Skeletal muscle tissue (tissue), 4 donors: ENCODE results near the gene UNC13A. TPM values are rescaled to one million over a fixed set of nuclear protein-coding genes. Genes with fewer than 3 reads are reported as not detected.

Experiments used
- H3K27ac ChIP-seq: one replicate; pipeline ENCODE4 v1.7.0; 2013; ENCODE audit warnings: mild to moderate bottlenecking, low read depth, low read length, inconsistent platforms
- H3K27me3 ChIP-seq, 3 donors: one replicate each; pipeline ENCODE4 v1.7.0; 2013; ENCODE audit warnings: low read length in 3 of 3; ENCODE audit not compliant: control insufficient read depth in 3 of 3, insufficient read depth in 3 of 3
- H3K36me3 ChIP-seq, 3 donors: one replicate each; pipeline ENCODE4 v1.7.0; 2013; ENCODE audit warnings: low read length in 3 of 3; ENCODE audit not compliant: control insufficient read depth in 3 of 3, insufficient read depth in 3 of 3
- H3K4me1 ChIP-seq, 3 donors: one replicate each; pipeline ENCODE4 v1.7.0; 2013; ENCODE audit warnings: low read length in 3 of 3, mild to moderate bottlenecking in 3 of 3; ENCODE audit not compliant: control insufficient read depth in 3 of 3, insufficient read depth in 3 of 3
- H3K4me3 ChIP-seq, 3 donors: one replicate each; pipeline ENCODE4 v1.7.0; 2013; ENCODE audit warnings: low read length in 3 of 3
- H3K9ac ChIP-seq, 3 donors: one replicate each; pipeline ENCODE4 v1.7.0; 2013; ENCODE audit warnings: low read length in 3 of 3, mild to moderate bottlenecking in 3 of 3, moderate library complexity in 2 of 3, low read depth in 1 of 3
- H3K9me3 ChIP-seq, 3 donors: one replicate each; pipeline ENCODE4 v1.7.0; 2013; ENCODE audit warnings: low read length in 3 of 3; ENCODE audit not compliant: control insufficient read depth in 3 of 3
- total RNA-seq: library from RNA; depleted of rRNA; stranded (reverse); fragments of >200 nt; gene quantifications from one replicate; pipeline ENCODE4 v1.2.3, GENCODE V29; 2014
- donor health status: Osteomylitis.

The UNC13A gene
- total RNA-seq, 1 donor from 2014 or later: not detected

DNA sequence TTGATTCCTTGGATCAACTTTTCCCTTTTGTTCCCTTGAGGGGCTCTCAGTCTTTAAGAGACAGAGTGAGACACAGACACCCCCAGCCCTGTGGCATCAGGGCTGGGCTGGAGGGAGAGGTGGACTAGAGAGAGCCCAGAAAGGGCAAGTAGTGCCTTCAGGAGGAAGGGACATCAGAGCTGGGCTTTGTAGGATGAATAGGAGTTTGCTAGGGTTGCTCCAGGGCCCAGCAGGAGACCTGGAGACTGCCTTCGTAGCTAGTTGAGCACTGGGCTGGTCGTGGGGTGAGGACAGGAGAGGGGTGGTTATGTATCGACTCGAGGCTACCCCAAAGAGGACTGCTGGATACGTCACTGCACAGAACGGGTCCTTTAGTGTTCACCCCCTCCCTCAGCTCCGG is 36.5 kb upstream of the UNC13A start:
- Histone ChIP-seq H3K36me3 (peaks cover 32 to 40% (median 39%) of the 10 kb centered on the region in 3 donors), H3K27me3 (no peaks in the 10 kb centered on the region), H3K9ac (no peak overlapping the region), H3K27ac (no peak overlapping the region), H3K4me3 (no peak overlapping the region), H3K9me3 (no peaks in the 10 kb centered on the region), H3K4me1 (peaks cover 24 to 26% (median 24%) of the 10 kb centered on the region in 3 donors)

DNA sequence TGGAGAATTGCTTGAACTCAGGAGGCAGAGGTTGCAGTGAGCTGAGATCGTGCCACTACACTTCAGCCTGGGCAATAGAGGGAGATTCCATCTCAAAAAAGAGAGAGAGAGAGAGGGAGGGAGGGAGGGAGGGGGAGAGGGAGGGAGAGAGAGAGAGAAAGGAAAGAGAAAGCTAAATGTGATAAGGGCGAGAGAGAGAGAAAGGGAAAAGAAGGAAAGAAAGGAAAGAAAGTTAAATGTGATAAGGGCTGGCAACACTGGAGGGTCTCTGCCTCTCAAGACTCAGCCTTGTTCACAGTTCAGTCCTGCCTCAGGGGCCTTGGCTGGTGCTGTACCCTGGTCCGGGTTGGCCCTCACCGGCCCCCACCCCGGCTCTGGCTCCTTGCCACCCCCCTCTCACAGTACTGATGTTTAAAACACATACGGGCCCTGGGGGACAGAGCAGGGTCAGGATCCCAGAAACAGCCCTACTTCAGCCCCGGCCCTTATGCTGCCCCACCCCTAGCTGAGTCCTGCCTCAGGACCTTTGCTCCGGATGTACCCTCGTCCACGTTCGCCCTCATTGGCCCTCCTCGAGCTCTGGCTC is 34.6 kb upstream of the UNC13A start:
- Histone ChIP-seq H3K27me3 (no peaks in the 10 kb centered on the region), H3K27ac (no peak overlapping the region), H3K36me3 (peaks cover 26 to 33% (median 27%) of the 10 kb centered on the region in 3 donors), H3K4me3 (no peak overlapping the region), H3K4me1 (peaks cover 24 to 31% (median 28%) of the 10 kb centered on the region in 3 donors), H3K9me3 (no peaks in the 10 kb centered on the region), H3K9ac (no peak overlapping the region)

DNA sequence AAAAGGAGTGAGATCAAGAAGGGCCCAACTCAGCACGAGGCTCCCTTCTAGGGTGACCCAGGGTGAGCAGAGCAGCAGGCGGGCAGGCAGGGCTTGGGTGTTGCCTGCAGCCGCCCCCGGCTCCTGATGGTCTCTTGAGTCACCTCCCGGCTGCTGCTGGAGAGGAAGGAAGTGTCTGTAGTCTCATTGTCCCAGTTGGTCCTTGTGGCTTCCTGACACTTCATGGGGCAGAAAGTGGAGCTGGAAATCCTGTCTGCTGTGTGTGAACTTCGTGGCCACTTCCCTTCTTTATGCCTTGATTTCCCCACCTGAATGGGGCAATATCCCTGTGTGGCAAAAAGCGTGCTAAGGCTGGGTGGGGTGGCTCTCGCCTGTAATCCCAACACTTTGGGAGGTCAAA is 33.7 kb upstream of the UNC13A start:
- peak overlapping the region in 1 of 3 donors; percentile 22 for H3K4me3 ChIP-seq
- H3K9ac ChIP-seq: peak overlapping the region in 1 of 3 donors; percentile 40
- H3K27me3 ChIP-seq: no peaks in the 10 kb centered on the region
- peaks cover 24 to 33% (median 28%) of the 10 kb centered on the region in 3 donors for H3K4me1 ChIP-seq
- no peak overlapping the region for H3K27ac ChIP-seq
- H3K9me3 ChIP-seq: no peaks in the 10 kb centered on the region
- H3K36me3 ChIP-seq: peaks cover 21 to 29% (median 26%) of the 10 kb centered on the region in 3 donors

DNA sequence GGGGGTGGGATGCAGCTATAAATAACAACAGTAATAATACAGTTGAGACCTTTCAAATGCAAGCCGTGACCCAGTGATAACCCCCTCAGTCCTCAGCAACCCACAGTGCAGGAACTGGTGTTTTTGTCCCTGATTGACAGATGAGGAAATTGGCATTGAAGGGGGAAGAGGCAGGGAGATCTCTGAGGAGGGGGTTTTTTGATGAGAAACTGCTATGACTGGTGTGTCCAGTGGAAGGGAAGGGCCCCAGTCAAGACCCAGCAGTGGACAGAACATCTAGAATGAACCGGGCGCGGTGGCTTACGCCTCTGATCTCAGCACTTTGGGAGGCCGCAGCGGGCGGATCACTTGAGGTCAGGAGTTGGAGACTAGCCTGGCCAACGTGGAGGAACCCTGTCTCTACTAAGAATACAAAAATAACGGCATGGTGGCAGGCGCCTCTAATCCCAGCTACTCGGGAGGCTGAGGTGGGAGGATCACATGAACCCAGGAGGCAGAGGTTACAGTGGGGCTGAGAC is 33.0 kb upstream of the UNC13A start:
- Histone ChIP-seq H3K4me1 (peaks cover 24 to 33% (median 28%) of the 10 kb centered on the region in 3 donors), H3K27me3 (no peaks in the 10 kb centered on the region), H3K36me3 (peaks cover 19 to 29% (median 26%) of the 10 kb centered on the region in 3 donors), H3K27ac (no peak overlapping the region), H3K4me3 (peak overlapping the region; percentile 43 to 88 (median 85)), H3K9me3 (no peaks in the 10 kb centered on the region), H3K9ac (peak overlapping the region in 2 of 3 donors; percentile 78 to 83)

DNA sequence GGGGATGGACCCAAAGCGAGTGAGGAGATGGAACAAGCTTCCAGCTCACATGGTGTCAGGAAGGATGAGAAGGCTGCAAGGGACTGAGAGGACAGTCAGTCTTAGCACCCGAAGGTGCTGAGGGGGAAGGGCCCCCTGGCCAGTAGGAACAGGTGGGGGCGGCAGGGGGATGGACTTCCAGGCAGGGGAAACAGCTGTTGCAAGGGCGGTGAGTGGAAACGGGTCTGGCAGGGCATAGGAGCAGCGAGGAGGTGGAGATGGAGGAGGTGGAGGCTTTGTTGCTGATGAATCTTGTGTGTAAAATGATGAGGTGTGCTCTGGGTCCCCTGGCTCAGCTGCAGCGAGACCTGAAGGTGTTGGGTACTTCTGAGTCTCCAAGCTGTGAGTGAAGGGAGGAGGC is 32.3 kb upstream of the UNC13A start:
- H3K27me3 ChIP-seq: no peaks in the 10 kb centered on the region
- H3K9me3 ChIP-seq: no peaks in the 10 kb centered on the region
- peaks cover 16 to 24% (median 19%) of the 10 kb centered on the region in 3 donors for H3K36me3 ChIP-seq
- H3K4me1 ChIP-seq: peaks cover 24 to 33% (median 28%) of the 10 kb centered on the region in 3 donors
- peak overlapping the region; percentile 35 to 83 (median 78) for H3K9ac ChIP-seq
- no peak overlapping the region for H3K27ac ChIP-seq
- H3K4me3 ChIP-seq: peak overlapping the region; percentile 69 to 88 (median 85)

DNA sequence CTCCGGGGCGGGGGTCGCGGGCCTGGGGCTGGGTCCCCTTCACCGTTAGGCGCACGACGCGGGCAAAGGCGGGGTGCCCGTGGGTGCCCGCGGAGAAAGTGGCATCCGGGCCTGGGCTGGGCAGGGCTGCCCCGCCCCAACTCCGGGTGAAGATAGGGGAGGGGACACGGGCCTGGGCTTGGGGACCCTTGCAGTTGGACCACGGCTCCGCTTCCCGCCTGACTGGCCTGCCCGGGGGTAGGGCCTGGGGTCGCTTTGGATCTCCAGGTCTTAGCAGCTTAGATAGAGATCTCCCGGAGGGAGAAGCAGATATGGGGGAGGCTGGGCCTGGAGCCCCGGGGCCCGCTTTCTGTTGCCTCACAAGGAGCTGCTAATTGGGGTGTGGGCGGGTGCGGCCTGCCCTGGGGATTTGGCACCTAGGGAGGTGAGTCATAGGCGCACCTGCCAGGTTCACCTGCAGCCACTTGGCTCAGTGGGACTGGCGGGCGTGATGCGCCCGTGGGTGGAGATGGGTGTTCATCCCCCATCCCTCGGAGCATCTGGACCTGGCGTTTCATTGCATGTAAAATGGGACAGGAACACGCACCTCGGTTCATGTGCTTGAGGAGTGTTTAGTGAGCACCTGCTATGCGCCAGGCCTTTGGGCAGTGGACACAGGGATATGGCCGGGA is 31.7 kb upstream of the UNC13A start:
- Histone ChIP-seq H3K9ac (peak overlapping the region; percentile 73 to 83 (median 78)), H3K27me3 (no peaks in the 10 kb centered on the region), H3K9me3 (no peaks in the 10 kb centered on the region), H3K27ac (no peak overlapping the region), H3K4me1 (peaks cover 24 to 33% (median 28%) of the 10 kb centered on the region in 3 donors), H3K36me3 (peaks cover 12 to 18% (median 13%) of the 10 kb centered on the region in 3 donors), H3K4me3 (peak overlapping the region; percentile 69 to 88 (median 85))

DNA sequence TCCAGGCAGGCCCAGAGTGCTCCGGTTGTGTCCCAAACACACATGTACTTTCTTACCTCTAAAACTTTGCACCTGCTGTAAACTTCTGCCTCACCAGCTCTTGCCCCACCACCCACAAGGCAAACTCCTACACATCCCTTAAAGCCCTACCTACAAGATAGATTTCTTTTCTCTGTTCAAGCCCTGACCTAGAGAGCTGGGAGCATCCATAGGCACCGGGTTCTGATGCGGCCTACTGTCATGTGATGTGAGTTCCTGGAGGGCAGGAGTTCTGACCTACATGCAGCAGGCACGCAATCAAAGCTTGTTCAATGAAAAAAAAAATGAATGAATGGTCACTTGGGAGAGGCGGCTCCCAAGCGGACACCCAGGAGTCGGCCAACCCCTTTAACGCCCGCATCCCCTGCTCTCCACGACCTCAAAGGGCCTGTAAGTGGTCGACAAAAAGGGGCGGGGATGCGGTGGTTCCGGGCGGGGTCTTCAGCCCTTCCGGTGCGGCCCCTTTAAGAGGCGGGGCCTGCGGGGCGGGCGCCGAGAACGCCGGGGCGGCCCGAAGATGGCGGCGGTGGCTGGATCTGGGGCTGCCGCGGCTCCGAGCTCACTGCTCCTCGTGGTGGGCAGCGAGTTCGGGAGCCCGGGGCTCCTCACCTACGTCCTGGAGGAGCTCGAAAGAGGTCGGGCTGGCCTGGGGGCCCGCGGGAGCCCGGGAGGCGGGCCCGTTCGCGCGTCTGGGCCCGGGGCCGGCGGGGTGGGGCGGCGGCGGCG is 31.0 kb upstream of the UNC13A start, which contains the start of gene MAP1S:
MAP1S (plus strand) TSS at position 534 of the 765 bp plus-strand sequence; CDS start at position 557, 23 bp downstream.
- H3K9ac ChIP-seq: peak within 1 kb of the TSS; percentile 73 to 83 (median 78)
- H3K4me3 ChIP-seq: peak within 1 kb of the TSS; percentile 69 to 88 (median 85)
- H3K9me3 ChIP-seq: no peaks in the 10 kb centered on the region
- no peak within 1 kb of the TSS for H3K27ac ChIP-seq
- peaks cover 24 to 33% (median 28%) of the 10 kb centered on the region in 3 donors for H3K4me1 ChIP-seq
- H3K27me3 ChIP-seq: no peaks in the 10 kb centered on the region
- H3K36me3 ChIP-seq: peaks cover 5 to 11% (median 7%) of the 10 kb centered on the region in 3 donors

DNA sequence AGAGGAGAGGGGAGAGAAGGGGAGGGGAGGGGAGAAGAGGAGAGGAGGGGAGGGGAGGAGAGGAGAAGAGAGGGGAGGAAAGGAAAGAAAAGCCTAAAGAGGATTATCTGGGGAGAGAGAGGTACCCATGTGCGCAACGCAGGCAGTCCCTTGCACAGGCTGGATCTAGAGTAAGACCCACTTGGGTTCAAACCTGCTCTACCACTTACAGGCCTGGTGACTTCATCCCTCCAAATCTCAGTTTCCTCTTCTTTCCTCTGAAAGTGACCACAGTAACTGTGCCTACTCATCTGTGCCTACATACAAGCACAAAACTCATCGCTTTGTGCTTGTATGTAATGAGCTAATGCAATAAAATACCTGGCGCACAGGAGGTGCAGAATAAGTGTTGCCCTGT is 30.4 kb upstream of the UNC13A start:
- peaks cover 24 to 33% (median 28%) of the 10 kb centered on the region in 3 donors for H3K4me1 ChIP-seq
- no peaks in the 10 kb centered on the region for H3K27me3 ChIP-seq
- peak overlapping the region in 1 of 3 donors; percentile 88 for H3K4me3 ChIP-seq
- no peak overlapping the region for H3K9ac ChIP-seq
- no peak overlapping the region for H3K27ac ChIP-seq
- no peaks in the 10 kb centered on the region for H3K9me3 ChIP-seq
- H3K36me3 ChIP-seq: peaks cover 2 to 7% (median 3%) of the 10 kb centered on the region in 3 donors

DNA sequence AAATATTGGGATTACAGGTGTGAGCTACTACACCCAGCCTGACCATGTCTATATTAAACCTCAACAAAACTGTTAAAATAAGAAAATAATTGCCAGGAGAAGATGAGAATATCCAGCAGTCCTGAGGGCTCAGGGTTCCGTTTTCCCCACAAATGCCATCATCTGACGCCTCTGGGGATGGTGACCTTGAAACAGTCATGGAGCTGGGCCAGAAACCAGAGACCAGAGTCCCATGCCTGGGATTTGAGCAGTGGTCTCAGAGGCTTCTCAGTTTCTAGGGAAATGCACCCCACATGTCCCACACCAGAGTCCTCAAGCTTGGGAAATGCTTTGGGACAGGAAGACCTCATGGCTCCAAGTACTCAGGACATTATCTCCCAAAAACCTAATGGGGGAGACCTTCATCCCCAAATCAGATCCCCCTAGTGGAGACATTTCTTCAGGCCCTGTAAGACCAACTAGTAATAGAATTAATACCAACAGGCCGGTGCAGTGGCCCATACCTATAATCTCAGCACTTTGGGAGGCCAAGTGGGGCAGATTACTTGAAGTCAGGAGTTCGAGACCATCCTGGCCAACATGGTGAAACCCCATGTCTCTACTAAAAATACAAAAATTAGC is 28.3 kb upstream of the UNC13A start:
- H3K27ac ChIP-seq: no peak overlapping the region
- no peaks in the 10 kb centered on the region for H3K27me3 ChIP-seq
- no peaks in the 10 kb centered on the region for H3K36me3 ChIP-seq
- H3K9me3 ChIP-seq: no peaks in the 10 kb centered on the region
- peaks cover 15 to 24% (median 18%) of the 10 kb centered on the region in 3 donors for H3K4me1 ChIP-seq
- no peak overlapping the region for H3K9ac ChIP-seq
- H3K4me3 ChIP-seq: no peak overlapping the region
